ACC112 (cell line): Measurements from ENCODE around the gene OTUD7B.
"Not testable (repeated sequence)": the region's sequence is repeated elsewhere in the genome, so short reads cannot be mapped to it uniquely, and the experiment has no call there.

Experiments
- H2AFZ ChIP-seq: fragments of 200-600 bp; sonication (generic); one replicate; pipeline ENCODE4 v1.6.0; 2017; ENCODE audit warnings: antibody characterized with exemption, low read length; ENCODE audit not compliant: unreplicated experiment
- H3K27ac ChIP-seq: fragments of 200-600 bp; sonication (generic); 2 replicates; pipeline ENCODE4 v1.5.1; 2014; ENCODE audit warnings: low read depth, mild to moderate bottlenecking, antibody characterized with exemption, low read length, moderate library complexity
- H3K27me3 ChIP-seq: fragments of 200-600 bp; sonication (generic); 2 replicates; pipeline ENCODE4 v1.6.1; 2014; ENCODE audit warnings: mild to moderate bottlenecking, antibody characterized with exemption, low read length, moderate library complexity, mixed read lengths; ENCODE audit not compliant: insufficient read depth
- H3K36me3 ChIP-seq: fragments of 200-600 bp; sonication (generic); 2 replicates; pipeline ENCODE4 v1.6.1; 2016; ENCODE audit warnings: mild to moderate bottlenecking, antibody characterized with exemption, low read length, moderate library complexity, mixed read lengths; ENCODE audit not compliant: insufficient read depth
- H3K4me1 ChIP-seq: fragments of 200-600 bp; sonication (generic); one replicate; pipeline ENCODE4 v1.6.1; 2016; ENCODE audit warnings: low read length, mixed read lengths; ENCODE audit not compliant: insufficient read depth, unreplicated experiment, control insufficient read depth
- H3K4me3 ChIP-seq: fragments of 200-600 bp; sonication (generic); 2 replicates; pipeline ENCODE4 v1.5.1; 2014; ENCODE audit warnings: mild to moderate bottlenecking, low read depth, low read length
- H3K79me2 ChIP-seq: fragments of 200-600 bp; sonication (generic); one replicate; pipeline ENCODE4 v1.6.0; 2016; ENCODE audit warnings: low read length; ENCODE audit not compliant: control insufficient read depth, unreplicated experiment, insufficient read depth

Gene OTUD7B

GRCh38 chr1:149962039-149962647, 48.4 kb downstream of the OTUD7B start:
- Histone ChIP-seq H2AFZ (peak overlapping the region; percentile 64), H3K4me3 (no peak overlapping the region), H3K79me2 (no peaks in the 10 kb centered on the region), H3K27ac (peak overlapping the region; percentile 58), H3K36me3 (peaks cover 28% of the 10 kb centered on the region), H3K27me3 (no peaks in the 10 kb centered on the region), H3K4me1 (peaks cover 11% of the 10 kb centered on the region)

GRCh38 chr1:149957548-149957947, 53.0 kb downstream of the OTUD7B start:
- not testable (repeated sequence) for H3K27ac ChIP-seq, H2AFZ ChIP-seq, H3K4me3 ChIP-seq, H3K79me2 ChIP-seq, H3K4me1 ChIP-seq, H3K27me3 ChIP-seq
- H3K36me3 ChIP-seq, result peaks cover 11% of the 10 kb centered on the region

- peaks cover 3% of the 10 kb centered on the region; the same call in 1 of the 2 replicates for H3K36me3 ChIP-seq
- H3K4me1 ChIP-seq, result no peaks in the 10 kb centered on the region
- H3K4me3 ChIP-seq, result no peak overlapping the region
- no peaks in the 10 kb centered on the region for H3K79me2 ChIP-seq
- no peak overlapping the region for H2AFZ ChIP-seq
- no peak overlapping the region for H3K27ac ChIP-seq
- H3K27me3 ChIP-seq, result no peaks in the 10 kb centered on the region
These were observed 60.6 kb downstream of the OTUD7B start for GRCh38 chr1:149949911-149950310.

- Histone ChIP-seq H2AFZ (no peak overlapping the region), H3K4me1 (peaks cover 4% of the 10 kb centered on the region), H3K4me3 (no peak overlapping the region), H3K27ac (no peak overlapping the region), H3K79me2 (no peaks in the 10 kb centered on the region), H3K36me3 (peaks cover 3% of the 10 kb centered on the region; the same call in 1 of the 2 replicates), H3K27me3 (no peaks in the 10 kb centered on the region)
These were observed 65.3 kb downstream of the OTUD7B start for GRCh38 chr1:149945206-149945605.

GRCh38 chr1:149942885-149943284, 67.6 kb downstream of the OTUD7B start:
- no peak overlapping the region for H2AFZ ChIP-seq
- H3K4me1 ChIP-seq, result peaks cover 23% of the 10 kb centered on the region
- H3K27me3 ChIP-seq, result no peaks in the 10 kb centered on the region
- no peak overlapping the region for H3K27ac ChIP-seq
- H3K36me3 ChIP-seq, result peaks cover 3% of the 10 kb centered on the region; the same call in 1 of the 2 replicates
- H3K79me2 ChIP-seq, result no peaks in the 10 kb centered on the region
- no peak overlapping the region for H3K4me3 ChIP-seq

- H2AFZ ChIP-seq, result no peak overlapping the region
- H3K27ac ChIP-seq, result no peak overlapping the region
These were observed 68.3 kb downstream of the OTUD7B start for GRCh38 chr1:149942207-149942606.

GRCh38 chr1:149940427-149940826, 70.1 kb downstream of the OTUD7B start:
- peaks cover 11% of the 10 kb centered on the region for H3K79me2 ChIP-seq
- H3K4me3 ChIP-seq, result no peak overlapping the region
- H3K4me1 ChIP-seq, result peaks cover 42% of the 10 kb centered on the region
- no peak overlapping the region for H2AFZ ChIP-seq
- H3K36me3 ChIP-seq, result peaks cover 2% of the 10 kb centered on the region; the same call in 1 of the 2 replicates
- no peaks in the 10 kb centered on the region for H3K27me3 ChIP-seq
- 0 out of 2 replicates have a peak overlapping the region, but pooled peaks have one; percentile 51 for H3K27ac ChIP-seq

More at GRCh38 chr1:149942207-149942606, 68.3 kb downstream of the OTUD7B start:
- Histone ChIP-seq H3K36me3 (peaks cover 3% of the 10 kb centered on the region; the same call in 1 of the 2 replicates), H3K79me2 (no peaks in the 10 kb centered on the region), H3K4me3 (no peak overlapping the region), H3K27me3 (no peaks in the 10 kb centered on the region), H3K4me1 (peaks cover 30% of the 10 kb centered on the region)

- H3K27ac ChIP-seq, result peak overlapping the region; percentile 51; the same call in 1 of the 2 replicates
- peaks cover 44% of the 10 kb centered on the region for H3K4me1 ChIP-seq
- H2AFZ ChIP-seq, H3K36me3 ChIP-seq, H3K27me3 ChIP-seq: not testable (repeated sequence)
- H3K4me3 ChIP-seq, result peak overlapping the region; percentile 52
- H3K79me2 ChIP-seq, result peaks cover 11% of the 10 kb centered on the region
These were observed 71.9 kb downstream of the OTUD7B start for GRCh38 chr1:149938668-149939003.

- Histone ChIP-seq H3K27me3 (no peaks in the 10 kb centered on the region), H3K4me3 (peak overlapping the region; percentile 86), H3K4me1 (peaks cover 44% of the 10 kb centered on the region), H3K79me2 (peaks cover 11% of the 10 kb centered on the region), H2AFZ (no peak overlapping the region), H3K27ac (peak overlapping the region; percentile 20; the same call in 1 of the 2 replicates), H3K36me3 (no peaks in the 10 kb centered on the region)
These were observed 72.8 kb downstream of the OTUD7B start for GRCh38 chr1:149937759-149938158.

- H3K27ac ChIP-seq, result peak overlapping the region; percentile 29; the same call in 1 of the 2 replicates
- H3K4me1 ChIP-seq, result peaks cover 44% of the 10 kb centered on the region
- peak overlapping the region; percentile 89 for H2AFZ ChIP-seq
These were observed 73.4 kb downstream of the OTUD7B start for GRCh38 chr1:149936992-149937705.

More at GRCh38 chr1:149936992-149937705, 73.4 kb downstream of the OTUD7B start:
- Histone ChIP-seq H3K4me3 (peak overlapping the region; percentile 86), H3K79me2 (peaks cover 11% of the 10 kb centered on the region), H3K27me3 (no peaks in the 10 kb centered on the region), H3K36me3 (no peaks in the 10 kb centered on the region)
